ENCODE measurements around the gene PET100.
A peak's percentile ranks its signal among the peaks of the same experiment; 100 is the strongest.
"Not testable (repeated sequence)": the region's sequence is repeated elsewhere in the genome, so short reads cannot be mapped to it uniquely, and the experiment has no call there.

PET100 gene

GRCh38 chr19:7633698-7634097, 4.1 kb downstream of the PET100 start, which contains the start of gene PCP2:
Gene PCP2 (minus strand): TSS chr19:7633719. CDS start chr19:7633457, 262 bp downstream.
- DNase-seq (ENCODE audit: low read depth in 2 of 2, low spot score in 1 of 2), result no peak

GRCh38 chr19:7635670-7636069, 6.1 kb downstream of the PET100 start:
- no peak for DNase-seq (ENCODE audit: low read depth in 2 of 2, low spot score in 1 of 2)

GRCh38 chr19:7636317-7636690, 6.7 kb downstream of the PET100 start:
- DNase-seq (ENCODE audit: low read depth in 2 of 2, low spot score in 1 of 2), result no peak

GRCh38 chr19:7636691-7637373, 7.2 kb downstream of the PET100 start, which contains the start of gene STXBP2:
Gene STXBP2 (plus strand): TSS chr19:7637110. CDS start chr19:7637150, 40 bp downstream.
- DNase-seq (ENCODE audit: low read depth in 2 of 2, low spot score in 1 of 2), result peak; percentile 82 to 91

GRCh38 chr19:7637374-7638256, 8.0 kb downstream of the PET100 start:
- no peak for DNase-seq (ENCODE audit: low read depth in 2 of 2, low spot score in 1 of 2)

GRCh38 chr19:7638802-7639465, 9.3 kb downstream of the PET100 start:
- no peak for DNase-seq (ENCODE audit: low read depth in 2 of 2, low spot score in 1 of 2)

GRCh38 chr19:7639863-7640348, 10.3 kb downstream of the PET100 start:
- no peak for DNase-seq (ENCODE audit: low read depth in 2 of 2, low spot score in 1 of 2)

- DNase-seq (ENCODE audit: low read depth in 2 of 2, low spot score in 1 of 2), result no peak
Measured at GRCh38 chr19:7640803-7641202, 11.2 kb downstream of the PET100 start.

GRCh38 chr19:7641290-7642276, 12.0 kb downstream of the PET100 start:
- DNase-seq (ENCODE audit: low read depth in 2 of 2, low spot score in 1 of 2), result no peak

GRCh38 chr19:7642295-7643030, 12.9 kb downstream of the PET100 start:
- DNase-seq (ENCODE audit: low read depth in 2 of 2, low spot score in 1 of 2), result no peak

GRCh38 chr19:7643031-7643415, 13.4 kb downstream of the PET100 start:
- no peak for DNase-seq (ENCODE audit: low read depth in 2 of 2, low spot score in 1 of 2)

GRCh38 chr19:7643629-7644549, 14.3 kb downstream of the PET100 start:
- DNase-seq (ENCODE audit: low read depth in 2 of 2, low spot score in 1 of 2), result not testable (repeated sequence)

GRCh38 chr19:7644550-7644877, 14.9 kb downstream of the PET100 start:
- no peak for DNase-seq (ENCODE audit: low read depth in 2 of 2, low spot score in 1 of 2)

GRCh38 chr19:7645163-7645562, 15.6 kb downstream of the PET100 start:
- DNase-seq (ENCODE audit: low read depth in 2 of 2, low spot score in 1 of 2), result no peak

GRCh38 chr19:7645656-7646425, 16.2 kb downstream of the PET100 start:
- no peak for DNase-seq (ENCODE audit: low read depth in 2 of 2, low spot score in 1 of 2)

GRCh38 chr19:7646426-7646700, 16.8 kb downstream of the PET100 start:
- no peak for DNase-seq (ENCODE audit: low read depth in 2 of 2, low spot score in 1 of 2)

- no peak for DNase-seq (ENCODE audit: low read depth in 2 of 2, low spot score in 1 of 2)
Measured at GRCh38 chr19:7647156-7647555, 17.6 kb downstream of the PET100 start.
